MM.1S (cell line): Measurements from ENCODE around the gene VPREB1.
"Not testable (repeated sequence)": the region's sequence is repeated elsewhere in the genome, so short reads cannot be mapped to it uniquely, and the experiment has no call there.

Source experiments
- DNase-seq: peaks from one replicate; pipeline ENCODE4 v3.0.0-alpha.2; 2015
- H2AFZ ChIP-seq: fragments of 300-600 bp; sonication (generic); 2 replicates; pipeline ENCODE4 v1.6.0; 2016; ENCODE audit warnings: antibody characterized with exemption, low read length
- H3F3A ChIP-seq: fragments of 300-600 bp; sonication (generic); 2 replicates; pipeline ENCODE4 v1.6.1; 2016; ENCODE audit warnings: mild to moderate bottlenecking, antibody characterized with exemption, low read length, moderate library complexity, mixed read lengths; ENCODE audit not compliant: insufficient read depth
- H3K27ac ChIP-seq: fragments of 300-600 bp; sonication (generic); 2 replicates; pipeline ENCODE4 v1.5.1; 2016; ENCODE audit warnings: mild to moderate bottlenecking, low read length
- H3K27me3 ChIP-seq: fragments of 300-600 bp; sonication (generic); replicated peaks from 2 replicates; pipeline ENCODE4 v1.6.0; 2016; ENCODE audit warnings: low read length; ENCODE audit not compliant: insufficient read depth
- H3K36me3 ChIP-seq: fragments of 300-600 bp; sonication (generic); replicated peaks from 2 replicates; pipeline ENCODE4 v1.6.1; 2016; ENCODE audit warnings: mild to moderate bottlenecking, low read length, mixed read lengths; ENCODE audit not compliant: insufficient read depth
- H3K4me1 ChIP-seq: fragments of 300-600 bp; sonication (generic); 2 replicates; pipeline ENCODE4 v1.6.1; 2016; ENCODE audit warnings: low read length, mixed read lengths
- H3K4me2 ChIP-seq: fragments of 300-600 bp; sonication (generic); 2 replicates; pipeline ENCODE4 v1.6.0; 2016; ENCODE audit warnings: low read depth, low read length
- H3K4me3 ChIP-seq: fragments of 300-600 bp; sonication (generic); 2 replicates; pipeline ENCODE4 v1.5.1; 2016; ENCODE audit warnings: low read length, mixed read lengths
- H3K79me2 ChIP-seq: fragments of 300-600 bp; sonication (generic); 2 replicates; pipeline ENCODE4 v1.6.1; 2016; ENCODE audit warnings: mixed run types, low read length, mixed read lengths
- H3K9ac ChIP-seq: fragments of 300-600 bp; sonication (generic); 2 replicates; pipeline ENCODE4 v1.6.1; 2016; ENCODE audit warnings: low read length, mixed read lengths
- H3K9me2 ChIP-seq: fragments of 300-600 bp; sonication (generic); replicated peaks from 2 replicates; pipeline ENCODE4 v1.6.1; 2016; ENCODE audit warnings: mild to moderate bottlenecking, low read length, mixed read lengths; ENCODE audit not compliant: insufficient read depth
- H3K9me3 ChIP-seq: fragments of 300-600 bp; sonication (generic); replicated peaks from 2 replicates; pipeline ENCODE4 v1.6.1; 2016; ENCODE audit warnings: mild to moderate bottlenecking, low read length, mixed read lengths; ENCODE audit not compliant: insufficient read depth
- H4K20me1 ChIP-seq: fragments of 300-600 bp; sonication (generic); 2 replicates; pipeline ENCODE4 v1.6.1; 2016; ENCODE audit warnings: mild to moderate bottlenecking, low read length, moderate library complexity, mixed read lengths; ENCODE audit not compliant: insufficient read depth
- EZH2 ChIP-seq: fragments of 300-600 bp; sonication (generic); optimal IDR thresholded peaks from 2 replicates; pipeline ENCODE3; 2017; ENCODE audit warnings: low read depth, mild to moderate bottlenecking, antibody characterized with exemption, low read length, mixed read lengths
- EZH2phosphoT487 ChIP-seq: fragments of 300-600 bp; sonication (generic); IDR thresholded peaks from 2 replicates; pipeline ENCODE4 v1.6.1; 2018; ENCODE audit warnings: antibody characterized with exemption, low read length
- TF ChIP-seq, protein P1 (sequence below): fragments of 300-600 bp; sonication (generic); IDR thresholded peaks from 2 replicates; pipeline ENCODE4 v1.5.1; 2016; ENCODE audit warnings: antibody characterized with exemption, low read length, mixed read lengths

VPREB1 gene

DNA sequence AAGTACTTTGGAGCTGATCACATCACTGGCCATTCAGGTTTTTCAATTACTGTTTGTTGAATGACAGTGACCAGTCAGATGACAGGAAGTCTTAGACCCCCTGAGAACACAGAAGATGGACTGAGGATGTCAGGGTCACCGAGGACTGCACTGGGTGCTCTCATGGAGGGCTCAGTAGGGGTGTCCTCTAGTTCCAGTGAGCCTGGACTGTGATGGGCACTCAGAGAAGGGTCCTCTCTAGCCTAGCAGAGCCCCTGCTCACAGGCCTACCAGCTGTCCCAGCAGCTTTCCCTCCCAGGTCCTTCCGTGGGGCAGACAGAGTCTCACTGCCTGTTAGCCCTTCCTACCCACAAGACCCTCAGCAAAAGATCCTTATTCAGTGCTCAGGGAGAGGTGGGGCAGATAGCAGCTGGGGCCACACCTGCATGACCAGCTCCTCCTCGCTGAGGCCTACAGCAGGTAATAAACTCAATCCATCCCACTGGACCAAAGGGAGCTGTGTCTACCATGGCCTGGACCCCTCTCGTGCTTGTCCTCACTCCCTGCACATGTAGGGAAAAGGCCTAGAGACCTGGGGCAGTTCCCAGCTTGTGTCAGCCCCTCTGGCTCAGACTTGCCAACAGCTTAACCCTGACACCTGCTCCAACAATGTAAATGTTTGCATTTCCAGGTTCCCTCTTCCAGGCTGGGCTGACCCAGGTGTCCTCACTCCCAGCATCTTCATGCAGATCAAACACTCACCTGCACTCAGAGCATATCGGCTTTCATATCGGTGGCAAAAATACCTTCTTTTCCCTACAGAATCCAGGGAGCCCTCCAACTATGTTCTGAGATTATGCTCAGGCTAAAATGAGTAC is 25.2 kb upstream of the VPREB1 start:
- Histone ChIP-seq H3K9me3 (no peaks in the 10 kb centered on the region), H3K27ac (no peak overlapping the region), H3K4me1 (peaks cover 11% of the 10 kb centered on the region), H3K4me2 (no peak overlapping the region), H4K20me1 (no peaks in the 10 kb centered on the region), H3K27me3 (no peaks in the 10 kb centered on the region), H2AFZ (no peak overlapping the region), H3K4me3 (no peak overlapping the region), H3K9ac (no peak overlapping the region), H3K79me2 (no peaks in the 10 kb centered on the region), H3F3A (no peaks in the 10 kb centered on the region), H3K36me3 (no peaks in the 10 kb centered on the region), H3K9me2 (no peaks in the 10 kb centered on the region)
- TF ChIP-seq EZH2phosphoT487 (no peak), EZH2 (no peak)
- TF ChIP-seq, protein P1, sequence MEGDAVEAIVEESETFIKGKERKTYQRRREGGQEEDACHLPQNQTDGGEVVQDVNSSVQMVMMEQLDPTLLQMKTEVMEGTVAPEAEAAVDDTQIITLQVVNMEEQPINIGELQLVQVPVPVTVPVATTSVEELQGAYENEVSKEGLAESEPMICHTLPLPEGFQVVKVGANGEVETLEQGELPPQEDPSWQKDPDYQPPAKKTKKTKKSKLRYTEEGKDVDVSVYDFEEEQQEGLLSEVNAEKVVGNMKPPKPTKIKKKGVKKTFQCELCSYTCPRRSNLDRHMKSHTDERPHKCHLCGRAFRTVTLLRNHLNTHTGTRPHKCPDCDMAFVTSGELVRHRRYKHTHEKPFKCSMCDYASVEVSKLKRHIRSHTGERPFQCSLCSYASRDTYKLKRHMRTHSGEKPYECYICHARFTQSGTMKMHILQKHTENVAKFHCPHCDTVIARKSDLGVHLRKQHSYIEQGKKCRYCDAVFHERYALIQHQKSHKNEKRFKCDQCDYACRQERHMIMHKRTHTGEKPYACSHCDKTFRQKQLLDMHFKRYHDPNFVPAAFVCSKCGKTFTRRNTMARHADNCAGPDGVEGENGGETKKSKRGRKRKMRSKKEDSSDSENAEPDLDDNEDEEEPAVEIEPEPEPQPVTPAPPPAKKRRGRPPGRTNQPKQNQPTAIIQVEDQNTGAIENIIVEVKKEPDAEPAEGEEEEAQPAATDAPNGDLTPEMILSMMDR: no peak
- DNase-seq: no peak

GRCh38 chr22:22221043-22221442 is 23.5 kb upstream of the VPREB1 start:
- DNase-seq, H3K4me3 ChIP-seq, H3K27ac ChIP-seq, H3K4me2 ChIP-seq, H4K20me1 ChIP-seq, H3K36me3 ChIP-seq, H3K9me2 ChIP-seq, H3K79me2 ChIP-seq, H3K9me3 ChIP-seq, H3F3A ChIP-seq, H2AFZ ChIP-seq, H3K9ac ChIP-seq, H3K27me3 ChIP-seq: not testable (repeated sequence)
- H3K4me1 ChIP-seq: peaks cover 11% of the 10 kb centered on the region

DNA sequence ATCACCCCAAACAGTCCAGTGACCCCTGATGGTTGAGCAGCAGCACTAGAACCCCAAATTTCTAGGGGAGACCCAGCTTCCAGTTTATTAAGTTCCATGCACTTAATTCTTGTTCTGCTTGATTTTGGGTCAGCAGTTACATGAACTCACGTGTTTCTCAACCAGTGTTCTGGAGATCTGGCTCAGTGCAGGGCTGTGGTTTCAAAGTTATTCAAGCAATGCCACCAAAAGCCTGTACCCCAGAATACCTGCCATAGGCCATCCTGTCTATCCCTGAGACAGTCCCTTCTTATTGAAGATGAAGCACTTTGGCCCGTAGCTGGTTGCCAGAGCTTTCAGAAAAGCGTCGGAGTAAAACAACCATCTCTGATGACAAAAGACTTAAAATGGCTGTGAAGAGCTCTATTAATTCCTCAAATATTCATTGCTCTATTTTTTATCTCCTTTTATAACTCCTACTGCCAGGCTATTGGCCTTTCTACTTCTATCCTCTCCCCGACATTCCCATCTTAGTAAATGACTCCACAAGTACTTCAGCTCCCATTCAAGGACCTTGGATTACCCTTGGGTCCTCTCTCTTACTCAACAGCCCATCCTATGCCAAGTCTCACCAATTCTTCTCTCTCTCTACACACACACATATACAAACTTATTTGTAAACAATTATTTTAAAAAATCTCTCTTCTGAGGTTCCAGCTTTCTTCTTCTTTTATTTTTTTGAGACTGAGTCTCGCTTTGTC is 18.0 kb upstream of the VPREB1 start:
- Histone ChIP-seq H3K79me2 (no peaks in the 10 kb centered on the region), H2AFZ (no peak overlapping the region), H3K4me3 (no peak overlapping the region), H4K20me1 (no peaks in the 10 kb centered on the region), H3K4me2 (no peak overlapping the region), H3K9me2 (no peaks in the 10 kb centered on the region), H3K4me1 (no peaks in the 10 kb centered on the region), H3K27ac (no peak overlapping the region), H3K9me3 (no peaks in the 10 kb centered on the region), H3F3A (no peaks in the 10 kb centered on the region), H3K36me3 (no peaks in the 10 kb centered on the region), H3K9ac (no peak overlapping the region), H3K27me3 (no peaks in the 10 kb centered on the region)
- TF ChIP-seq, protein P1: no peak
- TF ChIP-seq EZH2 (no peak), EZH2phosphoT487 (no peak)
- no peak for DNase-seq

DNA sequence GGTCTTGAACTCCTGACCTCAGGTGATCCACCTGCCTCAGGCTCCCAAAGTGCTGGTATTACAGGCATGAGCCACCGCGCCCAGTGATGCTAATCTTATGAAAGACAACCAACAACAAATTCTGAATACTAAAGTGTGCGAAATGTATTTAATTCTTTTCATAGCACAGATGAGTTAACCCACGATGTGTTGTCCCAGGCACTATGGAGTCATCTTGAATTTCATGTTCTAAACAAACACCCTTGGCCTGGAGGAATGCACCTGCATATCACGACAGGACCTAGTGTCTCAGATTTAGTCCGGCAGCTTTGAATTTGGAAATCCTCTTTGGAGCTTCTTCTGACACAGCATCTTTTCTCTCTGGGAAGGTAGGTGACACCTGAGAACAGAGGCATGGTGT is 16.2 kb upstream of the VPREB1 start:
- no peak overlapping the region for H3K4me2 ChIP-seq
- no peaks in the 10 kb centered on the region for H3K4me1 ChIP-seq
- no peak overlapping the region for H3K9ac ChIP-seq
- H4K20me1 ChIP-seq: no peaks in the 10 kb centered on the region
- TF ChIP-seq EZH2phosphoT487 (no peak), EZH2 (no peak)
- TF ChIP-seq, protein P1: no peak
- no peak overlapping the region for H2AFZ ChIP-seq
- H3K79me2 ChIP-seq: no peaks in the 10 kb centered on the region
- H3F3A ChIP-seq: no peaks in the 10 kb centered on the region
- H3K4me3 ChIP-seq: no peak overlapping the region
- no peak for DNase-seq
- no peaks in the 10 kb centered on the region for H3K36me3 ChIP-seq
- no peaks in the 10 kb centered on the region for H3K9me3 ChIP-seq
- H3K27ac ChIP-seq: no peak overlapping the region
- no peaks in the 10 kb centered on the region for H3K9me2 ChIP-seq
- no peaks in the 10 kb centered on the region for H3K27me3 ChIP-seq
